ENCODE data around the gene TRUB1.

DNA sequence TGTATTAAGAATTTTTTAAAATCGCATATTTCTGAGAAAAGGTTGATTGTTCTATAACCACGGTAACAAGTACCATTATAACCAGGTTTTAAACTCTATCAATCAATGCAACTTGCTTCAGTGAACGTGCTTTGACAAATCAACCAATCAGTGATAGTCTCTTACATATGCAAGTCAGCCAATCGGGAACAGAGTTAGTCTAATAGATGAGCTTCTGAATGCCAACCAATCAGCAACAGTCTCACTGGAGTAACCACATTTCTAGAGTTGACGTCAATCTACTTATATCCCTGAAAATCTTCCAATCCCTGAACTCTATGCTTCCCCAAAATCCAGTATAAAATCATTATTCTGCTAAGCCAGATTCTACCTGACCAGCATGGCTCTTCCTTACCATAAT, 44.7 kb upstream of the TRUB1 start:
- no peak for TF ChIP-seq POLR2A (IDR thresholded peaks at IDR 0.05; ENCODE audit: low read length)
- no peak for TF ChIP-seq GATA1 (IDR thresholded peaks at IDR 0.05; ENCODE audit: low read depth, low read length)
